HG03066 (cell line): ENCODE data around the gene SLC26A5.

ENCODE experiments used
- ATAC-seq: cut with Tn5 transposase; IDR thresholded peaks from one replicate; pipeline ENCODE4 v1.9.1; 2021; ENCODE audit warnings: low read depth; ENCODE audit not compliant: unreplicated experiment

Gene SLC26A5

GRCh38 chr7:103348452-103348851, 97.6 kb downstream of the SLC26A5 start:
- no peak for ATAC-seq

GRCh38 chr7:103347507-103348267, 98.3 kb downstream of the SLC26A5 start, which contains the start of gene PSMC2:
PSMC2 (plus strand) TSS chr7:103347643; CDS start chr7:103347712, 69 bp downstream.
- peak; percentile 69 for ATAC-seq

GRCh38 chr7:103346396-103346795, 99.6 kb downstream of the SLC26A5 start:
- ATAC-seq: no peak

GRCh38 chr7:103344453-103345149, 101.4 kb downstream of the SLC26A5 start, which contains the start of gene DNAJC2:
DNAJC2 (minus strand) TSS chr7:103344767; CDS start chr7:103344622, 145 bp downstream.
- ATAC-seq: peak; percentile 74

- ATAC-seq: peak; percentile 7
Measured at GRCh38 chr7:103343758-103344452, 102.1 kb downstream of the SLC26A5 start.

GRCh38 chr7:103343332-103343731, 102.7 kb downstream of the SLC26A5 start:
- no peak for ATAC-seq

- no peak for ATAC-seq
Measured at GRCh38 chr7:103341466-103341865, 104.5 kb downstream of the SLC26A5 start.

GRCh38 chr7:103338864-103339263, 107.1 kb downstream of the SLC26A5 start:
- ATAC-seq: no peak

GRCh38 chr7:103336761-103337160, 109.2 kb downstream of the SLC26A5 start:
- no peak for ATAC-seq

- no peak for ATAC-seq
Measured at GRCh38 chr7:103325744-103326143, 120.3 kb downstream of the SLC26A5 start.
